Astrocyte of the cerebellum (primary cell): ENCODE results near the gene DDX55.
"Not testable (repeated sequence)": the region's sequence is repeated elsewhere in the genome, so short reads cannot be mapped to it uniquely, and the experiment has no call there.

Experiments
- DNase-seq: peaks from one replicate; pipeline ENCODE4 v3.0.0-alpha.2; 2011; ENCODE audit warnings: low read depth
- H3K4me3 ChIP-seq: 2 replicates; pipeline ENCODE4 v1.5.1; 2011; ENCODE audit warnings: mild to moderate bottlenecking, low read depth, low read length, moderate library complexity
- CTCF ChIP-seq: IDR thresholded peaks from 2 replicates; pipeline ENCODE4 v1.5.1; 2012; ENCODE audit warnings: low read length, low read depth, moderate library complexity, mild to moderate bottlenecking; ENCODE audit errors: missing control alignments
- in situ Hi-C: cut with HindIII; loops from 2 replicates; pipeline ENCODE4 v1.10.0; 2017; ENCODE audit warnings: low sequenced_read_pairs

Gene DDX55

GRCh38 chr12:123598522-123598921 lies 3.4 kb upstream of the DDX55 start:
- in situ Hi-C loops = loop anchor here (10.0 kb wide), 1 partner anchor 114 kb away; no protein-coding TSS in a partner anchor
- no peak overlapping the region for H3K4me3 ChIP-seq
- DNase-seq = no peak
- no peak for TF ChIP-seq CTCF

GRCh38 chr12:123599310-123599709 lies 2.6 kb upstream of the DDX55 start:
- no peak for DNase-seq
- no peak overlapping the region for H3K4me3 ChIP-seq
- no peak for TF ChIP-seq CTCF
- in situ Hi-C loops = loop anchor here (10.0 kb wide), 1 partner anchor 115 kb away; no protein-coding TSS in a partner anchor

- TF ChIP-seq CTCF = no peak
- H3K4me3 ChIP-seq = no peak overlapping the region
- DNase-seq = no peak
- in situ Hi-C loops = loop anchor here (10.0 kb wide), 1 partner anchor 115 kb away; no protein-coding TSS in a partner anchor
Measured at GRCh38 chr12:123599721-123600120, 2.2 kb upstream of the DDX55 start.

GRCh38 chr12:123602651-123603195 lies 824 bp downstream of the DDX55 start:
- in situ Hi-C loops = no loop called here
- no peak for TF ChIP-seq CTCF
- peak overlapping the region; percentile 81 for H3K4me3 ChIP-seq
- DNase-seq = no peak

- DNase-seq, in situ Hi-C loops, H3K4me3 ChIP-seq: not testable (repeated sequence)
Measured at GRCh38 chr12:123603495-123603894, 1.6 kb downstream of the DDX55 start.

- H3K4me3 ChIP-seq = no peak overlapping the region
- no peak for TF ChIP-seq CTCF
- in situ Hi-C loops = no loop called here
- DNase-seq = no peak
Measured at GRCh38 chr12:123607756-123608155, 5.9 kb downstream of the DDX55 start.

- no peak for DNase-seq
- H3K4me3 ChIP-seq = no peak overlapping the region
- no peak for TF ChIP-seq CTCF
- in situ Hi-C loops = no loop called here
Measured at GRCh38 chr12:123608182-123608581, 6.3 kb downstream of the DDX55 start.
